HCT116 (cell line): ENCODE data around the gene HOTAIR. TPM values are rescaled to one million over a fixed set of nuclear protein-coding genes. Genes with fewer than 3 reads are reported as not detected.

Source experiments
- ATAC-seq: fragments of 200-7000 bp; cut with Tn5 transposase; 2 replicates; pipeline ENCODE4 v1.9.1; 2020; ENCODE audit warnings: mild to moderate bottlenecking, moderate library complexity
- BruUV-seq: library from RNA; stranded (reverse); fragments of 400-500 nt; replicated peaks from 2 replicates; lab custom pipeline; 2021; lab: Mats Ljungman, UMichigan
- CTCF ChIA-PET: fragments of 300-600 bp; sonication (Branson Sonifier 250); formaldehyde crosslinking; loops from one replicate; lab custom pipeline; 2021; ENCODE audit warnings: antibody characterized with exemption; lab: Charles Lee
- POLR2A ChIA-PET: fragments of 300-600, 350-600 bp; sonication (Branson Sonifier 250); formaldehyde crosslinking; loops from one replicate; lab custom pipeline; 2021; ENCODE audit warnings: antibody characterized with exemption; lab: Charles Lee
- RAD21 ChIA-PET, 2 experiments: fragments of 300-600 bp; sonication (Branson Sonifier 250); formaldehyde crosslinking; loops; one replicate each; lab custom pipeline; 2023; ENCODE audit warnings: low total read pairs in 2 of 2; ENCODE audit not compliant: uncharacterized antibody in 2 of 2, unreplicated experiment in 2 of 2, low non-redundant PET in 1 of 2; lab: Charles Lee
- DNase-seq: peaks from one replicate; pipeline ENCODE4 v3.0.0-alpha.2; 2010; ENCODE audit warnings: low read depth, low spot score
- H2AFZ ChIP-seq: fragments of 200-600 bp; shearing (Covaris generic), sonication (generic); 2 replicates; pipeline ENCODE4 v1.6.1; 2017; ENCODE audit warnings: low read depth, mixed run types, mixed read lengths, antibody characterized with exemption, low read length; ENCODE audit not compliant: poor library complexity, severe bottlenecking
- H3K27ac ChIP-seq: 2 replicates; pipeline ENCODE4 v1.5.1; 2012; ENCODE audit warnings: low read depth, low read length
- H3K27me3 ChIP-seq: fragments of 200-600 bp; sonication (generic); 2 replicates; pipeline ENCODE4 v1.6.1; 2016; ENCODE audit warnings: mixed run types, low read length, mixed read lengths; ENCODE audit not compliant: insufficient read depth
- H3K36me3 ChIP-seq, 2 experiments: fragments of 200-500 bp in 1 of 2; fragments of 200-600 bp in 1 of 2; sonication (Bioruptor generic) in 1 of 2; sonication (generic) in 1 of 2; 2 replicates each; pipeline versions ENCODE4 v1.5.1 to v1.6.1; 2014 to 2016; ENCODE audit warnings: low read length in 2 of 2, inconsistent platforms in 1 of 2, mixed read lengths in 1 of 2, mixed run types in 1 of 2; ENCODE audit not compliant: insufficient read depth in 2 of 2, control insufficient read depth in 1 of 2
- H3K4me1 ChIP-seq, 2 experiments: fragments of 200-600 bp in 1 of 2; sonication (generic) in 1 of 2; 2 replicates each; pipeline versions ENCODE4 v1.5.1 to v1.6.1; 2012 to 2017; ENCODE audit warnings: low read length in 2 of 2, inconsistent platforms in 1 of 2, mild to moderate bottlenecking in 1 of 2, mixed read lengths in 1 of 2, mixed run types in 1 of 2, moderate library complexity in 1 of 2; ENCODE audit not compliant: insufficient read depth in 2 of 2, control insufficient read depth in 1 of 2
- H3K4me2 ChIP-seq: fragments of 200-600 bp; sonication (generic); 2 replicates; pipeline ENCODE4 v1.6.1; 2017; ENCODE audit warnings: mixed run types, low read length, mixed read lengths
- H3K4me3 ChIP-seq, 2 experiments: fragments of 200-600 bp in 1 of 2; sonication (generic) in 1 of 2; replicated peaks in 1 of 2; 2 replicates each; pipeline ENCODE4 v1.5.1; 2011 to 2016; ENCODE audit warnings: low read length in 2 of 2, control low read depth in 1 of 2, low read depth in 1 of 2, mild to moderate bottlenecking in 1 of 2, mixed read lengths in 1 of 2, mixed run types in 1 of 2
- H3K79me2 ChIP-seq: fragments of 200-600 bp; sonication (generic); 2 replicates; pipeline ENCODE4 v1.6.1; 2017; ENCODE audit warnings: mild to moderate bottlenecking, mixed run types, low read length, moderate library complexity, mixed read lengths; ENCODE audit not compliant: insufficient read depth
- H3K9ac ChIP-seq: fragments of 200-600 bp; sonication (generic); 2 replicates; pipeline ENCODE4 v1.6.1; 2016; ENCODE audit warnings: low read length, mixed read lengths
- H3K9me2 ChIP-seq: fragments of 200-600 bp; sonication (generic), shearing (Covaris generic); 2 replicates; pipeline ENCODE4 v1.6.1; 2017; ENCODE audit warnings: mixed run types, mild to moderate bottlenecking, moderate library complexity; ENCODE audit not compliant: insufficient read depth
- H3K9me3 ChIP-seq, 2 experiments: fragments of 200-500 bp in 1 of 2; fragments of 200-600 bp in 1 of 2; sonication (Bioruptor generic) in 1 of 2; sonication (generic) in 1 of 2; 2 replicates each; pipeline ENCODE4 v1.6.1; 2014 to 2017; ENCODE audit warnings: low read length in 2 of 2, mixed read lengths in 2 of 2, inconsistent platforms in 1 of 2, low read depth in 1 of 2, mild to moderate bottlenecking in 1 of 2, mixed run types in 1 of 2, moderate library complexity in 1 of 2; ENCODE audit not compliant: control insufficient read depth in 1 of 2, insufficient read depth in 1 of 2
- H4K20me1 ChIP-seq: fragments of 200-600 bp; sonication (generic), shearing (Covaris generic); 2 replicates; pipeline ENCODE4 v1.6.1; 2017; ENCODE audit warnings: mixed run types, mild to moderate bottlenecking, moderate library complexity; ENCODE audit not compliant: insufficient read depth
- EGR1 ChIP-seq: IDR thresholded peaks from 2 replicates; pipeline ENCODE4 v1.6.1; 2012; ENCODE audit warnings: low read depth
- ELF1 ChIP-seq: IDR thresholded peaks from 2 replicates; pipeline ENCODE4 v1.6.1; 2012; ENCODE audit warnings: low read depth, borderline replicate concordance
- EZH2 ChIP-seq: fragments of 200-600 bp; sonication (generic); IDR thresholded peaks from 2 replicates; pipeline ENCODE4 v1.6.1; 2017; ENCODE audit warnings: antibody characterized with exemption, mixed run types
- POLR2A ChIP-seq: IDR thresholded peaks from 2 replicates; pipeline ENCODE4 v1.7.0; 2011; ENCODE audit warnings: borderline replicate concordance; ENCODE audit not compliant: insufficient read depth, insufficient read length; ENCODE audit errors: extremely low read depth
- POLR2AphosphoS5 ChIP-seq: IDR thresholded peaks from 2 replicates; pipeline ENCODE4 v1.6.1; 2011; ENCODE audit warnings: mild to moderate bottlenecking, low read depth, low read length, moderate library complexity
- RAD21 ChIP-seq: IDR thresholded peaks from 2 replicates; pipeline ENCODE4 v1.6.1; 2012; ENCODE audit warnings: low read depth, mild to moderate bottlenecking
- SP1 ChIP-seq: IDR thresholded peaks from 2 replicates; pipeline ENCODE4 v1.6.1; 2012; ENCODE audit warnings: low read depth
- SRF ChIP-seq: IDR thresholded peaks from 2 replicates; pipeline ENCODE4 v1.6.1; 2012; ENCODE audit warnings: low read depth
- intact Hi-C: fragments of 100-400 bp; cut with micrococcal nuclease; formaldehyde crosslinking; loops from 2 replicates; pipeline ENCODE4 v1.10.0; 2022
- total RNA-seq: library from RNA; stranded (reverse); gene quantifications from one replicate; pipeline ENCODE4 v1.2.1, GENCODE V29; 2021; ENCODE audit not compliant: unreplicated experiment

HOTAIR gene
- total RNA-seq, 1 experiment from 2014 or later: 0.25 TPM

GRCh38 chr12:53958128-53958527 is 16.6 kb downstream of the HOTAIR start:
- BruUV-seq: no TSS peak
- Histone ChIP-seq H3K4me2 (no peak overlapping the region), H3K27me3 (no peaks in the 10 kb centered on the region), H3K9me2 (no peaks in the 10 kb centered on the region), H3K9ac (no peak overlapping the region), H3K4me3 (no peak overlapping the region), H3K9me3 (no peaks in the 10 kb centered on the region), H3K79me2 (no peaks in the 10 kb centered on the region), H3K36me3 (no peaks in the 10 kb centered on the region), H2AFZ (no peak overlapping the region), H3K4me1 (peaks cover 6% of the 10 kb centered on the region in 2 experiments), H3K27ac (no peak overlapping the region), H4K20me1 (no peaks in the 10 kb centered on the region)
- no peak for ATAC-seq
- no peak for DNase-seq
- intact Hi-C loops: no loop called here
- no peak for TF ChIP-seq EZH2
- ChIA-PET CTCF (interaction anchor here (1.3 kb wide), 1 partner anchor 243 kb away, joined by 3 read pairs; no protein-coding TSS in a partner anchor), RAD21 (no interaction called here), POLR2A (interaction anchor here (0.6 kb wide), 1 partner anchor 286 kb away, joined by 3 read pairs; no protein-coding TSS in a partner anchor)

GRCh38 chr12:53956914-53957536 is 17.7 kb downstream of the HOTAIR start:
- Histone ChIP-seq H3K36me3 (no peaks in the 10 kb centered on the region), H3K79me2 (no peaks in the 10 kb centered on the region)
- POLR2A ChIA-PET: no interaction called here
- no peak for DNase-seq
- no peak for TF ChIP-seq RAD21
- no peak for TF ChIP-seq SRF
- TF ChIP-seq POLR2AphosphoS5: no peak
- TF ChIP-seq EGR1: no peak
- TF ChIP-seq ELF1: no peak
- no peak for TF ChIP-seq POLR2A
- TF ChIP-seq SP1: no peak
- TF ChIP-seq, all 23 proteins: peak for 0
- Histone ChIP-seq H3K4me1 (peaks cover 12 to 15% of the 10 kb centered on the region in 2 experiments), H2AFZ (no peak overlapping the region), H3K9ac (no peak overlapping the region), H4K20me1 (no peaks in the 10 kb centered on the region), H3K9me2 (no peaks in the 10 kb centered on the region), H3K4me3 (no peak overlapping the region), H3K9me3 (no peaks in the 10 kb centered on the region), H3K4me2 (no peak overlapping the region), H3K27ac (no peak overlapping the region), H3K27me3 (no peaks in the 10 kb centered on the region)
- ATAC-seq: no peak
- ChIA-PET RAD21 (no interaction called here), CTCF (no interaction called here)
- intact Hi-C loops: no loop called here
- BruUV-seq: no TSS peak
